HFFc6 (cell line): ENCODE data around the gene FRMD4A. TPM values are rescaled to one million over a fixed set of nuclear protein-coding genes. Genes with fewer than 3 reads are reported as not detected.

Source experiments
- DNase-seq: peaks from one replicate; pipeline ENCODE4 v3.0.0-alpha.2; 2018
- H3K27ac Mint-ChIP-seq: 2 replicates; pipeline ENCODE4 v1.8.0; 2020; ENCODE audit warnings: mild to moderate bottlenecking, mixed read lengths
- H3K27me3 Mint-ChIP-seq: 2 replicates; pipeline ENCODE4 v1.8.0; 2021; ENCODE audit warnings: mild to moderate bottlenecking, moderate library complexity, mixed read lengths; ENCODE audit not compliant: insufficient read depth
- H3K36me3 Mint-ChIP-seq: 2 replicates; pipeline ENCODE4 v1.8.0; 2021; ENCODE audit warnings: low read depth, mixed read lengths
- H3K4me1 Mint-ChIP-seq: 2 replicates; pipeline ENCODE4 v1.8.0; 2020; ENCODE audit warnings: low read depth, mixed read lengths
- H3K4me3 Mint-ChIP-seq: 2 replicates; pipeline ENCODE4 v1.8.0; 2020; ENCODE audit warnings: mild to moderate bottlenecking, moderate library complexity, mixed read lengths
- H3K9me3 Mint-ChIP-seq: 2 replicates; pipeline ENCODE4 v1.8.0; 2020; ENCODE audit warnings: mild to moderate bottlenecking, mixed read lengths
- total RNA-seq, 6 experiments: library from RNA; stranded (reverse); fragmentation: NEBNext Ultra II Directional; extraction: Animal tissue kit (Norgen Biotek cat#: 25700); gene quantifications; 2 replicates in 1 of 6; 3 replicates in 5 of 6; pipeline ENCODE4 v1.2.3, GENCODE V29; 2021
- TF ChIP-seq, protein P1 (sequence below): fragments of 200-600 bp; sonication (generic); IDR thresholded peaks from 2 replicates; pipeline ENCODE4 v1.5.0; 2021; ENCODE audit warnings: antibody characterized with exemption, mild to moderate bottlenecking

FRMD4A gene
- total RNA-seq, 6 experiments from 2014 or later = 76.7 to 117 (median 92.3) TPM

DNA sequence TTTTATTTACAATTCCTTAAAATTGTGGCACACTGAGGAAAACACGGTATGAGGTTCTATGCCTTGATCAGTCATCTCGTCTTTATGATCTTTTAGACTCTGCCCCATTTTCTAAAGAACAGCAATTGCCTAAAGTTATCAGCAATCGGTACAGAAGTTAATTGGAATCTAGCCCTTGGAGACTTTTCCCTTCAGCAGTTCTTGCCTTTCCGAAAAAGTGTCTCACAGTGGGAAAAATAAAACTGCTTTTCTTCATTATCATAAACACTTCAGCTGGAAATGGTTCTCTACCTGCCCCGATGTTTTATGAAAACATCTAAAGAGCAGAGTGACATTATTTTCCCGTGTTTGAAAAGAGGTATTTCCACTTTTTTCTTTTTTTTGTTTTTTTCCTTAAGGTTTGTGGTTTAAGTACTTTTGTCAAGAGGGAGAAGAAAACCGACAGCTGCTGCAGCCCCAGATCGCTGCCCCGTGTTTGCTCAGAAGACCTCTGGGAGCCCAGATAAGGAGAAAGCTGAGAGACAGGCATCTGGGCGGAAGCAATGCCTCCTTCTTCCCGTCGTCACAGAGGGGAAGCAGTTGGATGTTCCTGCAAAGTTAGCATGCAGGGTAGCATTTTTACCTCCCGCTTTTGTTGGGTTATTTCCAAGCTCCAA, 149.7 kb downstream of the FRMD4A start:
- Mint-ChIP-seq H3K4me3 (no peak overlapping the region), H3K27ac (no peak overlapping the region), H3K9me3 (no peaks in the 10 kb centered on the region), H3K4me1 (no peaks in the 10 kb centered on the region; the same call in 1 of the 2 replicates), H3K27me3 (peaks cover 52% of the 10 kb centered on the region), H3K36me3 (no peaks in the 10 kb centered on the region)
- no peak for DNase-seq
- TF ChIP-seq, protein P1, sequence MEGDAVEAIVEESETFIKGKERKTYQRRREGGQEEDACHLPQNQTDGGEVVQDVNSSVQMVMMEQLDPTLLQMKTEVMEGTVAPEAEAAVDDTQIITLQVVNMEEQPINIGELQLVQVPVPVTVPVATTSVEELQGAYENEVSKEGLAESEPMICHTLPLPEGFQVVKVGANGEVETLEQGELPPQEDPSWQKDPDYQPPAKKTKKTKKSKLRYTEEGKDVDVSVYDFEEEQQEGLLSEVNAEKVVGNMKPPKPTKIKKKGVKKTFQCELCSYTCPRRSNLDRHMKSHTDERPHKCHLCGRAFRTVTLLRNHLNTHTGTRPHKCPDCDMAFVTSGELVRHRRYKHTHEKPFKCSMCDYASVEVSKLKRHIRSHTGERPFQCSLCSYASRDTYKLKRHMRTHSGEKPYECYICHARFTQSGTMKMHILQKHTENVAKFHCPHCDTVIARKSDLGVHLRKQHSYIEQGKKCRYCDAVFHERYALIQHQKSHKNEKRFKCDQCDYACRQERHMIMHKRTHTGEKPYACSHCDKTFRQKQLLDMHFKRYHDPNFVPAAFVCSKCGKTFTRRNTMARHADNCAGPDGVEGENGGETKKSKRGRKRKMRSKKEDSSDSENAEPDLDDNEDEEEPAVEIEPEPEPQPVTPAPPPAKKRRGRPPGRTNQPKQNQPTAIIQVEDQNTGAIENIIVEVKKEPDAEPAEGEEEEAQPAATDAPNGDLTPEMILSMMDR = no peak

DNA sequence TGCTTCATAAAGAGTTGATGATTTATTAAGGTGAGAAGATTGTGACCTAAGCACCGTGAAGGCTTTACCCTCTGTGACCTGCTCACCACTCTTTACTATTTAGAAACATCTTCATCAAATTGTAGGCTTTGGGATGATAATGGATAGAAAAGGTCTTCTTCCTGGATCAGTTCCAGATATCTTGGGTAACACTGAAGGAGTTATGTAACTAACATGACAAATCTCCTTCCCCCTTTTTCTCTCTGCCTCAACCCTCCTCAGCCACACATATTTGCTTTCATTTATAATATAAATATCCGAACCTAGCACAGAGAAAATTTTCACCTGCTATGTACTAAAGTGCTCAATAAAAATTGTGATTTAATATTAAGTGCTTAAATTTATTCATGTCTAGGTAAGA, 151.5 kb downstream of the FRMD4A start:
- peaks cover 62% of the 10 kb centered on the region for H3K27me3 Mint-ChIP-seq

GRCh38 chr10:14173706-14174594, 156.8 kb downstream of the FRMD4A start:
- TF ChIP-seq, protein P1 = no peak
- DNase-seq = no peak
- Mint-ChIP-seq H3K4me3 (peak overlapping the region; percentile 86), H3K36me3 (no peaks in the 10 kb centered on the region), H3K9me3 (no peaks in the 10 kb centered on the region), H3K27ac (no peak overlapping the region), H3K27me3 (peaks cover 49% of the 10 kb centered on the region), H3K4me1 (peaks cover 15% of the 10 kb centered on the region)

More for the DNA sequence above, 151.5 kb downstream of the FRMD4A start:
- Mint-ChIP-seq H3K4me3 (no peak overlapping the region), H3K36me3 (no peaks in the 10 kb centered on the region), H3K27ac (no peak overlapping the region), H3K4me1 (peaks cover 2% of the 10 kb centered on the region), H3K9me3 (no peaks in the 10 kb centered on the region)
- DNase-seq = no peak
- TF ChIP-seq, protein P1 = no peak

DNA sequence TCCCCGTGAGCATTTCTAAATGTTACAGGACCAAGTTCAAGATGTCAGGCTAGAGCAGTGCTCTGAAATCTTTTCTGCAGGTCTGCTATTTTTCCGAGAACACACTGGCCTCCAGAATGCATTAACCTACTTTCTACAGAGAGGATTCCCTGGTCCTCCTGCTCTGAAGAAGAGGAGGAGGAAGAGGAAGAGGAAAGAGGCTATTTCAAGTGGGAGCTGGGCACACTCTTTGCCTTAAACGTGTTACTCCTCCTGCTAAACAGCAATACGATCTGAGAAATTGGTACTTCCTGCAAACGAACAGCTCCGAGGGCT, 157.4 kb downstream of the FRMD4A start:
- TF ChIP-seq, protein P1 = no peak
- no peak overlapping the region for H3K27ac Mint-ChIP-seq
- peak overlapping the region; percentile 86 for H3K4me3 Mint-ChIP-seq
- H3K9me3 Mint-ChIP-seq = no peaks in the 10 kb centered on the region
- peaks cover 49% of the 10 kb centered on the region for H3K27me3 Mint-ChIP-seq
- H3K36me3 Mint-ChIP-seq = no peaks in the 10 kb centered on the region
- peaks cover 15% of the 10 kb centered on the region for H3K4me1 Mint-ChIP-seq
- no peak for DNase-seq

GRCh38 chr10:14172336-14172950, 158.3 kb downstream of the FRMD4A start:
- Mint-ChIP-seq H3K27me3 (peaks cover 55% of the 10 kb centered on the region), H3K4me3 (no peak overlapping the region), H3K27ac (no peak overlapping the region)

More at GRCh38 chr10:14172336-14172950, 158.3 kb downstream of the FRMD4A start:
- no peaks in the 10 kb centered on the region for H3K36me3 Mint-ChIP-seq
- DNase-seq = no peak
- no peaks in the 10 kb centered on the region for H3K9me3 Mint-ChIP-seq
- TF ChIP-seq, protein P1 = no peak
- peaks cover 15% of the 10 kb centered on the region for H3K4me1 Mint-ChIP-seq
